ENCODE data around the gene PARD3. TPM values are rescaled to one million over a fixed set of nuclear protein-coding genes. Genes with fewer than 3 reads are reported as not detected.

The PARD3 gene
- total RNA-seq, 1 donor from 2014 or later, result 0.93 TPM

DNA sequence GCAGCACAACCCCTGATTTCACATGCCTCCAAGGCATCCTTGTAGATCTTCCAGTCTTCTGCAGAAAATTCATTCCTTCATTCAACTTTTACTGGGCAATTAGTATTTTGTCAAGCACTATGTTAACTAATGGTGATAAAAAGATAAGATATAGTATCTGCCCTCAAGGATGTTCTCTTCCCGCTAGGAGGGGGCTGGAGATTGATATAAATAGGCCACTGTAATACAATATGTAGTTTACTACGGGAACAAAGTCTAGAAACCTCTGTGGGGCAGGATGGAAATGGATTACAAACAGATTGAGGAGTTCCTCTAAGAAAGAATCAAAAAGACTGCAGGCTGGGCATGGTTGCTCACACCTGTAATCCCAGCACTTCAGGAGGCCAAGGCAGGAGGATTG lies 10.3 kb upstream of the PARD3 start:
- intact Hi-C loops (cut with micrococcal nuclease), result no loop called here

DNA sequence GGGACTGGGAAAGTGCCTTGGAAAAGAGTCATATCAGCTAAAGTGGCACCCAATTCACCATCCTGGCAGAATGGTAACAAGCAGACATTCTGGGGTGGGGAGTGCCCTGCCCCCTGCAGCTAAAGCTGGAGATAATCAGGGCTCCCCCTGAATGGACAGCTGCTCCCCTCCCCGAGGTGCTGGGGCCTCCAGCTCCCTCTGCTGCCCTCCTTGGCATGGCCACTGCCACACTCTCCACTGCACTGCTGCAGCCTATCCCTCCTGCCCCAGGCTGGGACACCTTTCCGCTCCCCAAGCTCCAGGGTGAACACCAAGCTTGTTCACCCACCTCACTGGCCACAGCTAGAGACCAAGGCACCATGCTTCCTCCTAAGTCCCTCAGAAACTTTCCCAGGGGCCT lies 9.8 kb upstream of the PARD3 start:
- intact Hi-C loops (cut with micrococcal nuclease), result no loop called here

DNA sequence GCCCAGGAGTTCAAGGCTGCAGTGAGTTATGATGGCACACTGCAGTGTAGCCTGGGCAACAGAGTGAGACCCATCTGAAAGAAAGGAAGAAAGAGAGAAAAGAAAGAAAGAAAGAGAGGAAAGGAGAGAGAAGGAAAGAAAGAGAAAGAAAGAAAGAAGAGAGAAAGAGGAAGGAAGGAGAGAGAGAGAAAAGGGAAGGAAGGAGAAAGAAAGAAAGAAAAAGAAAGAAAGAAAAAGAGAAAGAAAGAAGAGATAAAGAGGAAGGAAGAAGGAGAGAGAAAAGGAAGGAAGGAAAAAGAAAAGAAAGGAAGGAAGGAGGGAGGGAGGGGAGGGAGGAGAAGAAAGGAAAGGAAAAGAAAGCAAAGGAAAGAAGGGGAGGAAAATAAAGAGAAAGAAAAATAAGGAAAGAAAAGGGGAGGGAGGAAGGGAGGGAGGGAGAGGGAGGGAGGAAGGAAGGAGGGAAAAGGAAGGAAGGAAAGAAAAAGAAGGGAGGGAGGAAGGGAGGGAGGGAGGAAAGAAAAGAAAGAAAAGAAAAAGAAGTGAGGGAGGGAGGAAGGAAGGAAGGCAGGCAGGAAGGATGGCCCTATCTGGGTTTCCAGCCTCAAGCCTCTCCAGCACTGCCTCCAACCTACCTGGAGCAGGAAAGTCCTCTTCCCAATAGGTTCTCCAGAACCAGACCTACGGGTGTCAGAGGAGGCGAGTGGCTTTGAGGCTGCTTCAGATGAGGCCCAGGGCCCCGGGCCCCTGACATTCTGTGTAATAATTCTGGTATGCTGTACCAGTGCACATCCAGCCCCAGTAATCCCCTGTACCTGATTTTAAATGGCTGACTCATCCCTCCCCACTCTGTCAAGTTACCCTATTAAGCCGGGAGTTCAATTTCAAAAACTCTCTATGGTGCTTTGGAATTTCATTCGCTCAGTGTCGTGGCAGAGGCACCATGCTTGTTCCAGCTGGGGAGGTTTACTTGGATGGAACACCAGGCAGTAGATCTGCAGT lies 6.8 kb upstream of the PARD3 start:
- intact Hi-C loops (cut with micrococcal nuclease), result no loop called here

DNA sequence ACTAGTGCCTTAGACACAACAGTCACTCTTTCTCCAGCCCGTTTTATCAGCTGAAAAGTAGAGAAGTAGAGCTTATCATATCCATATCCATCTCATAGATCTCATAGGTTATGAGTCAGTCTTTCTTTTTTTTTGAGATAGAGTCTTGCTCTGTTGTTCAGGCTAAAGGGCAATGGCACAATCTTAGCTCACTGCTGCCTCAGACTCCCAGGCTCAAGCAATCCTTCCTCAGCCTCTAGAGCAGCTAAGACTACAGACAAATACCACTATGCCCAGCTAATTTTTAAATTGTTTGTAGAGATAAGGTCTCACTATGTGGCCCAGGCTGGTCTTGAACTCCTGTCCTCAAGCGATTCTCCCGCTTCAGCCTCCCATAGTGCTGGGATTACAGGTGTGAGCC lies 2.5 kb upstream of the PARD3 start:
- intact Hi-C loops (cut with micrococcal nuclease), result no loop called here

DNA sequence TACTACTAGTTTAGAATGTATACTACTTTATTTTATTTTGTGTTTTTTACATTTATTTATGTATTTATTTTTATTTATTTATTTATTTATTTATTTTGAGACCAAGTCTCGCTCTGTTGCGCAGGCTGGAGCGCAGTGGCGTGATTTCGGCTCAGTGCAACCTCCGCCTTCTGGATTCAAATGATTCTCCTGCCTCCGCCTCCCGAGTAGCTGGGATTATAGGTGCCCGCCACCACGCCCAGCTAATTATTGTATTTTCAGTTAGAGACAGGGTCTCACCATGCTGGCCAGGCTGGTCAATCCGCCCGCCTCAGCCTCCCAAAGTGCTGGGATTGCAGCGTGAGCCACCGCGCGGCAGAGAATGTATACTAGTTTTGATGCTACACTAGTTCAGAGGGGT lies 2.0 kb upstream of the PARD3 start:
- intact Hi-C loops (cut with micrococcal nuclease), result no loop called here

DNA sequence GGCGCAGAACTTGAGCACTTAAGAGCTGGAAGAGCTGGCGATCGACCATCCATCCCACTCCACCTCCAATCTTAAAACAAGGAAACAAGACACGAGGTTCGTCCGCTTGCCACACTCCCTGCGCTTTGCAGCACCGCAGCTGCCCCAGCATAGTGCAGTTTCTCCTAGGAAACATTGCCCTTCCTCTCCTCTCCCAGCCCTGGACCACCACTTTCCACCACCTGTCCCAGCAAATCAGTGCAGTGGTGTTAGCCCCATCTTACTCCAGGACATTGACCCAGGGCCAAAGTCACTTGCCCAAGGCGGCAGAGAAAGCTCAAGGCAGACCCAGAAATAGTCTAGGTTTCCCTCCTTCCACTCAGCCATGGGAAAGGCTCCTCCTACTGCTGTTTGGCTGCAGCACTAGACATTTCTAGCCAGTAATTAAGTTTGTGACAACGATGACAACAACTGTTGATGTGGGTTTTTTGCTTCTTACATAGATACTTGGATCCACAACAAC lies 1.5 kb upstream of the PARD3 start:
- intact Hi-C loops (cut with micrococcal nuclease), result no loop called here

DNA sequence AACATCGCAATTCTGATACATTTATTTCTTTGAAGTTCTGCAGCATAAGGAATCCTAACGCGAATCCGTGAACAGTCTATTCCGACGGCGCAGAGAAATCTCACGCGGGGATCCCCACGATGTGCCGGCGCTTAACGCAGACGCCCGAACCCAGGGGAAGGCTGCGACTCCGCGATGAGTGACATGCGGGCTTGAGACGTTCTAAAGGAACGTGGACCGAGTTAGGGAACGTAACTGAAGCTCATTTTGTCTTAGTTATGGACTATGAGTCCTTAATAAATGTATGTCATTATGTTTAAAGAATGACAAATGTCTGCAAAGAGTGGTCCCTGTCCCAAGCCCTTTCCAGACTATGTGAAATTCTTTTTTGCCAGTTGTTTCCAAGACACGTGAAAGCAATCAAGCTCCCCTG lies 995 bp upstream of the PARD3 start:
- intact Hi-C loops (cut with micrococcal nuclease), result no loop called here

DNA sequence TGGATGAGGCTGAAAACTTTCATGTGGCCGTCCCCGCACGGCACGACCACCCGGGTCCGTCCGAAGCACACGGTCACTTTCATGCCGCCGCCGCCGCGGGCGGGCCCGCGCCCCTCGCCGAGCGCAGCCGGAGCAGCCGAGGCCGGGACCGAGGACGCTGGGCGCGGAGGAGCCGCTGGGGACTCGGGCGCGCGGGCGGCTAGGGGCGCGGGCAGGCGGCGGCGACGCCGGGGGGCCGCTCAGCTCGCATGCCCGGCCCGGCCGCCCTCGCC lies 247 bp downstream of the PARD3 start:
- intact Hi-C loops (cut with micrococcal nuclease), result no loop called here

DNA sequence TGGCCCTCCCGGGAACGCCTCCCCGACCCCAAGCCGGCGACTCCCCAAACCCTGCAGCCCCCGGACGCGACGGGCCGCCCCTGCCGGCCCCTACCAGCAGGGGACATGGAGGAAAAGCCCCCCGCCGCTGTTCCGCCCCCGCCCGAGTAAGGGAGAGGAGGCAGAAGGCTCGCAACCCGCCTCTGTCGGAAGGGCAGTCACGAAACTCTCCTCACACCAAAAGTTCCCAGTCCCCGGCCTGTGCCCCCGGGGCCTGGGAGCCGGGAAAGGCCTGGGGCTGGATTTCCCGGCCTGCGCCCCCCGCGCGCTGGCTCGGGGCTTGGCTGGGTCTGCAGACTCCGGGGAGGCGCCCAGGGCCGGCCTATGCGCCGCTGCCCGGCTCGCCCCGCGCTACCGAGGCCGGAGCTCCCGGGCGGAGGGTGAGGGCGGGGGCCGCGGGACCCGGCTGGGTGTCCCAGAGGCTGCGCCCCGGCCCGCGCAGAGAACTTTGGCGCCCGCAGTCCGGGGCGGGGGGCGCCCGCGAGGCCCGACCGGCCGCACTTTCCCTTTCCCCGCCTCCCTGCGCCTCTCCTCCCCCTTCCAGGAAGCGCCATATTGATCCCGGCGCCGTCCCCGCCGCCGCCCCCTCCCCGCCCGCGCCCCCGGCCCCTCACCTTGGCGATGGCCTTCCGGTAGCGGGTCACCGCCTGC lies 728 bp downstream of the PARD3 start:
- intact Hi-C loops (cut with micrococcal nuclease), result no loop called here

DNA sequence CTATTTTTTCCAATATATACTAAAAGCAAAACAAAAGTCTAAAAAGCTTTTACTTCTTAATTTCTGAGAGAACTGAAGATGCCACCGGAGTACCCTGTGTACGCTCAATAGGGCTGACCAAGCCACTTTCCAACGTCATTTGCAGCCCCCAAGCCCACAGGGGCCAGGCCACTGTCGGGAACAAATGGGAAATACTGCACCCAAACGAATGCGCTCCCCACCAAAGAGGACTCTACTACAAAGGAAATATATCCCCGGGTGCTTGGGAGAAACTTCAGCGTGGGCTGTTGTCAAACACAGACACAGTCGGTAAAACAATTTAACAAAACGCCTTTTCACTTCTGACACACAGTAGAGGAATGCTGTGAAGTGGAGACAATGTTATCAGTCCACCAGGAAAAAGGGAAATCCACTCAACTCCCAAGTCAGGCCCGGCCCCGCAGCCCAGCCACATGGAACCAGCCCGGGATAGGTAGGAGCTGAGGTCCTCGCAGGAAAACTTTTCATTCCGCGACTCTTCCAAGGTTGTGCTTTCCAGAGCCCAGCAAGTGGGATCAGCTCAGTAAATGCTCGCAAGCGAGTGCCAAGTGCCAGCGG lies 1.4 kb downstream of the PARD3 start:
- intact Hi-C loops (cut with micrococcal nuclease), result no loop called here

DNA sequence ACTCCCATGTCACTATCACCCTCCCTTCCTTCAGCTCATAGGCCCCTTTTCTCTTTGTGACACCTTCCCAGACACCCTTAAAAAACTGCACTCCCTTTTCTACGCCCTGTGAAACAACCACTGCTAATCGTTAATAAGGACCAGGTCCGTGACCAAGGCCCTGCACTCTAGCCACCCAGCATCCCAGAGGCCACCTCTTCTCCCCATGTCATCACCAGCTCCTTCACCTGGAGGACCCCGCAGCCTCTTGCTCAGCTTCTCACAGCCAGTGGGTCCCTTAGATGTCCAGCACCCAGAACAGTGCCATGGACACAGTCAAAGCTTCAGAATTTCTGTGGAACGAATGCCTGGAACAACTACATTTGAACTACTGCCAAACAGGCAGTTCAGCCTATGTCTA lies 2.3 kb downstream of the PARD3 start:
- intact Hi-C loops (cut with micrococcal nuclease), result no loop called here

DNA sequence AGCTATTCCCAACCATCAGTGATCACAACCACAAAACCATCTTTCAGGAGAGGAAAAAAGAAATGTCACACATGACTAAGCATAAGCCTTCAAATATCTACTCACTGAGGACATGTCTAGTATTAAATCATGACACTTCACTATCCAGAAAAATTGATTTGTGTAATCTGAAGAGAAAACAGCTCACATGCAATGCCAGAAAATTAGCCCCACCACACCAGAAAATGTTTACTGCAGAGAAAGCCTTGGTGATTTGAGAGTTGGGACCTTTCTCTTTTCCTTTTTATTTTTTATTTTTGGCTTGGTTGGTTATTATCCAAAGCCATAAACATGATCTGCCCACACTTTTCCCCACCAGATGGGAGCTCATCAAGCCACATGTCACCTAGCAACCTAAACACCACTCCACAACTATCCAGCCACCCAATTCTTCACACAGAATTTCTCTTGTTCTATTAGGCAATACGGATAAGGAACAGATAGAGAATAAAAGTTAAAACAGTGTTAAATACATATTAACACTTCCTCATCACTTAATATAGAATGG lies 3.1 kb downstream of the PARD3 start:
- intact Hi-C loops (cut with micrococcal nuclease), result no loop called here

DNA sequence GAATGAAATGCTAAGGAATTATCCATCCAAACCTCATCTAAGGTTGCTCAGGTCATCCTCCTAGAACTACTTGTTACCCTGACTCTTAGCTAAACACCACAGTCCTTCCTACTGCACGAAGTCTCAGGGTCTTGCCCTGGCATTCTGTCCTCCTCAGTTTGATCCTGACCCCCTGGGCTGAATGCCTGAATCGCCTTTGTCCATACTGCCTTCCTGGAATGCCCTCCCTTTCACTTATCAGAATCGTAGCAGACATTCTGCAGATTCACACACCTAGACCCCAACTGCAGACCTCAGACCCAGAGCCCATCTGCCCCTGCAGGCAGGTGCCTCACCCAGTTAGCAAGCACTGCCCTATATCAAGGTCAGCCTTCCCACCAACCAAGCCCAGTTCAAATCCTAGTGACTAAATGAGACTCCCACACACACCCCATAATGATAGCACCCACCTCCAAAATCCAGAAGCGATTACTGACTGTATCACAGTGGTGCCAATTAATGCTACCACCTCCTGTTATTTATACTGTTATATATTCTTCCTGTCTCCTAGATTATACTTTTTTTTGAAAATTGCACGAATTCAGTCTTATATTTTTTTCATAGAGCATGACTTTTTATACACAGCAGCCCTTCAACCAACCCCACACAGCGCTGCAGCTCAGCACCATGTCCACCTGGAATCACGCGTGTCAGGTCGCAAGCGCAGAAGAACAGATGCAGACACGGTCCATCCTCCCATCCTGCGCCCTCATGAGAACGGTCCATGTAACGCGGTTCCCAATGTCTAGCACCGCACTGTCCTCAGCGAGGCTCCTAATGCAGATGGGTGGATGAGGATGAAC lies 3.7 kb downstream of the PARD3 start:
- intact Hi-C loops (cut with micrococcal nuclease), result no loop called here

DNA sequence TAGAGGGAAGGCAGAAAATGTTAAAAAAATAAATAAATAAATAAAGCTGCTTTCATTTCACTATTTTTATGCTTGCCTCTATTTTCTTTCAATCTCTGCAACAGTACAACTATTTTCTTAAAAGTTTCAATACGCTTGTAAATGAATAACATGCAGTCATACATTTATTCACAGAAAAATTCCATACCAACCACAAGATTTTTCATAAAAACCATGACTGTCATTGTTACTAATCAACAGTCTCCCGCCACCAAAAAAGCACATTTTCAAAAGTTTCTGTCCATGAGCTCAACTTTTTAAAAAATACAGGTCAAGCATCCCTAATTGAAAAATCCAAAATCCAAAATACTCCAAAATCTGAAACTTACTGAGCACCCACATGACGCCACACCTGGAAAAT lies 5.3 kb downstream of the PARD3 start:
- intact Hi-C loops (cut with micrococcal nuclease), result no loop called here

DNA sequence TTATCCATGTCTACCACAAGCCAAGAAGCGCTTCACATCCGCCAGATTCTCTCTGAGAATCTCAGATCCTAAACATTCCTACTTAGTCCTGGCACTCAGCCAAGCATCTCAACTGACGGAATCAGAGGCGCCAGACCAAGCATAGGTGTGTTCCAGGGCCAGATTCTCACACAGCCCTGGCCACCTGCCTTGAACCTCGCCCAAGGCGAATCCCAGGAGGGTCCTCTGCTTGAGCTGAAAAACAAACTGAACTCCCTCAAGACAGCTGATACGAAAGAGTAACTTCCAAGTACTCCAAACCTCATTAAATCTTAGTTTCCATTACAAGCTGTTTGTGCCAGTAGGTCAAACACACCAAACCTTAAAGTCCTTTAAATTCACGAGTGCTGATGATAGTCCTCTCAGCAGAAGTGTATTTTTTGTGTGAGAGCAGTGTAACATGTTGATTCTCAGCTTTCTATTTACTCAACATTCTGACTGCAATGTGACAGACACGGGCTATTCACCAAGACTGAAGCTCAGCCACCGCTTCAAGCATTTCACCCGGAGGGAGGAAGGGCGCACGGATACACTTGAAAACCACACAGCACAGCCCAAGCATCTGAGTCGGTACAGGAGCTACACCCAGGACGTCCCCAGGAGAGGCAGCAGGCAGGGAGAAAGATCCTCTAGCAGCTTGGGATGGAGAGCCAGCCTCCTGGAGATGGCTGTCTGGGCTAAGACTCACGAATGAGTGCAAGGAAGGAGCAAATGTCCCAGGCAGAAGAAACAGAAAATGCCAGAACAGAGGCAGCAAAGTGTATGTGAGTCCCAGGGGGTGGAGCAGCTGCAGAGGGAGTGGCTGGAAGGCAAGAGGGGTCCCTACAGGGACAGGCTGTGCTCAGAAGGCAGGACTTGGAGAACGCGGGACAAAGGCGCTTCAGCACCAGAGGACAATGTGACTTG lies 6.0 kb downstream of the PARD3 start:
- intact Hi-C loops (cut with micrococcal nuclease), result no loop called here

DNA sequence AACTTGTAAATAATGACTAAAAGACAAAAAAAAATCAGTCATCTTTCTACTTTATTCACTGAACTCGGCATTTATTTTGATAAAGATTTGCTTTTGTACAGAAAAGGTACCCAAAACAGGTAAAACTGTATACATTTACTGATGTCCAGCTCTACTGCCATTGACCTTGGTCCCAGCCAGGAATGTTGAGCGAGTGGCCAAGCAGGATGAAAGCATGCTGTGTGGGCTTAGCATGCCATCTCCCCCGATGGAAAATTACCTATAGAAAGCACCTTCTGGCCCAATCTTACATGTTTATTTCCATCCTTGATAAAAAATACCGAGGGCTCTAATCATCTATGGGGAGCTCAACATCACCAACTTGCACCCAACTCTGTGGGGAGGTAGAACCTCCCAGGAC lies 6.8 kb downstream of the PARD3 start:
- intact Hi-C loops (cut with micrococcal nuclease), result no loop called here

DNA sequence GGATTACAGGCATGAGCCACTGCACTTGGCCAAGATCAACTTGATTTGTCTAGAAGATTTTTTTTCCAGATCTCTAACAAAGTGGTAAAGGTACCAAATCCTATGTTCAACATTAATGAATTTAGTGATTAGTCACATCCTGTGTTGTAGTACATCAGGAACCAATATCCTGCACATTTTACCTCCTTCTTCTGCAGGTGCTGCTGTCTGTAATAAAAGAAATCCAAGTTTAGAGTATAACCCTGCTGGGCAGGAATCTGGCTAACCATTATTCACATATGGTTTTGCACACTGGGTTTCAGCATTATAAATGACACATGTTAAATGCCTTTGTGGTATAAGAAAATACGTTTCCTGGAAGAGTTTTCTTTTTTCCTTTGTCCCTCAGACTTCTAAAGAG lies 10.8 kb downstream of the PARD3 start:
- intact Hi-C loops (cut with micrococcal nuclease), result no loop called here

DNA sequence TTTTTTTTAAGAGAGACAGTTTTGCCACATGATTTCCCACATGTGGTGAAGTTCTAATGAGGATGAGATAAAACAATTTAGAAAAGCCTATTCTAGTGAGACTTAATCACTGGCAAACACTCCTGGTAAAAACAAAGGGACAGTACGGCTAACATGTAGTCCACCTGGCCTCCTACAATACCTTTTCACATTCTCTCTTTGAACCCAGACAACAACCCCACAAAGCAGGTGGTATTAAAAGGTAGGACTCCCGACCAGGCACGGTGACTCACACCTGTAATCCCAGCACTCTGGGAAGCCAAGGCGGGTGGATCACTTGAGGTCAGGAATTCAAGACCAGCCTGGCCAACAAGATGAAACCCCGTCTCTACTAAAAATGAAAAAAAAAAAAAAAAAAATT lies 12.4 kb downstream of the PARD3 start:
- intact Hi-C loops (cut with micrococcal nuclease), result no loop called here

DNA sequence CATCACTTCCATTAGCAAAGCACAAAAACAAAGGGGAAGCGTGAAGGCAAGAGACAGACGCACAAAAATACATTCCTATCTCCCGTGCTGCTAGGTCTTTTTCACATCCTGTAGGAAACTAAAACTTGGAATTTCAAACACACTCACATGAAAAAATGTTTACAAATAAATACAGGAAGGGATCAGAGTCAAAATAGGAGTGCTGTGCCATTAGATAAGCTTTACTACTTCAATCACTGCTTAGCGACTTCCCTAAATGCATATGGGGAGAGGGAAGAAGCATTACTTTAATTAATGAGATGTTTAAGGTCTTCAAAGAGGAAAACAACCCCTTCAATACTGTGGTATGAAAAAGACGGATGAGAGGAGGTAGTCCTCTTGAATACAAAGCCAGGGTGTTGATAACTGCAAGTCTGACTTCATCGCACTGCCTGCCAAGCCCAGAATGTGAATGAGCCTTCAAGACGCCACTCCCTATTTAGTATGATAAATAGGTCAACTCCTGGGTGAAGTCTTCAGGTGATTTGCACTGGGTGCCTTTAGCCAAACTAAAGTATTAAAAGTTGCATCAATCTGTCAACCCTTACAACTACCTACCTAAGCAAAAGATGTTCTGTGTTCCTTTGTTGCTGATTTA lies 13.9 kb downstream of the PARD3 start:
- intact Hi-C loops (cut with micrococcal nuclease), result no loop called here

DNA sequence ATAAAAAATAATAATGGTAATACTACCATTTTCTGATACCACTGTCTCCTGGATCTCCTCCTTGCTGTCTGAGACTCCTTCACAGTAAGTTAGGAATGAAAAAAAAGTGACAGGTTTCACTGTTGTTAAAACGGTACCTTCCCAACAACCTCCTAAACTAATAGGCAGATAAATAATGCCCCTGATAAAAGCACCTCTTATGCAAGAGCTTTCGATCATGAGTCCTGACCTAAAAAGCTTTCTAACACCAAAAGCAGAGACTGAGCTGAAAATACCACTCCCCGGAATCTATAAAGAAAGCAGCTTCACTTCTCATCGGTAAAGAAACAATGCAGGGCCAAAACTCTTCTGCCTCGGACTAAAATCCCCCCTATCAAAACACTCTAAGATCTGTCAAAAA lies 14.5 kb downstream of the PARD3 start:
- intact Hi-C loops (cut with micrococcal nuclease), result no loop called here
